ENCODE measurements around the gene PPP2R2D.

- TF ChIP-seq CTCF (IDR thresholded peaks at IDR 0.05), result no peak
- TF ChIP-seq TEAD4 (IDR thresholded peaks at IDR 0.05; ENCODE audit: borderline replicate concordance, insufficient read depth), result no peak
- no peak for TF ChIP-seq RFX5 (IDR thresholded peaks at IDR 0.05; ENCODE audit: low read length)
These were observed 19.3 kb downstream of the PPP2R2D start for GRCh38 chr10:131920151-131920550.

All from SK-N-SH (cell line).